NCI-H2107 treated with DMSO at 0.1 percent for 48 hours (cell line): ENCODE data around the gene CADM1.

ENCODE experiments used
- DNase-seq: peaks from one replicate; lab custom pipeline; 2025; ENCODE audit not compliant: unreplicated experiment; lab: John Stamatoyannopoulos, UW

The CADM1 gene

GRCh38 chr11:115324581-115325432 lies 179.4 kb downstream of the CADM1 start:
- DNase-seq = peak; percentile 68

- peak; percentile 28 for DNase-seq
Observed at GRCh38 chr11:115322553-115323203, 181.5 kb downstream of the CADM1 start.

GRCh38 chr11:115321605-115322289 lies 182.5 kb downstream of the CADM1 start:
- DNase-seq = no peak

DNA sequence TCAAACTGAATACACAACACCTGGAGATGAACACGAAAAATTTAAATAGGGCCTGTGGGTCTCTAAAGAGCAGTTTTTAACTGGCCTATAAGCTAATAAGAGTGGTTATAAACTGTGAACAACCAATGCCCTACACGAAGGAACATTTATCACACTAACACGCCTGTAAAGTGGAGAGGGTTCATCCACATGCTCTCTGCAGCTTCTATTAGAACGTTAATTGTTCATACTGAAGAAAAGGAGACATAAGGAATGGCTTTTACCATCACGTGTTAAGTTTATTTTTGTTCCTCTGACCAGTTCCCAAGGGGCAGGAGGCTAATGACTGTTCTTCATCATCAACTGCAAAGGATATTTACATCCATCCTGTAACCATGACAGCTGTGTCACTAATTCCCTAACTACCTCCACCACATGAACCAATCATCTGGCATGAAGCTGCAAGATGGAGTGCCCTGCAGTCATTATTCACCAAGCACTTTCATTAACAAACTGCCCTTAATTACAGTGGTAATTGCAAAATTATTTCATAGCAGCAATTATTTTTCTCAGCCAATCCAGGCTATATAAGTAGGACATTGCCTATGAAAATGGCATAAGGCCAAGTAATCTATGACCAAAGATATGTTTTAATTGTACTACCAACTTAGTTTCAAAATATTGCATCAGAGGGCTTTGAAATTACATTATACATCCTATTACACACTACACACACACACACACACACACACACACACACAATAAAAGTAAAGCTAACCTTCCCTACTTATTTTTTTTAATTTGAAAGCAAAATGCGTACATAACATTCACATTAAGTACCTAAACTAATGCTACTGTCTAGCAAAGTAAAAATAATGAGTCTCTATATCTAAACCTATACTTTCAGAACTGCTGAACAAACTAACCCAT lies 186.7 kb downstream of the CADM1 start:
- no peak for DNase-seq

GRCh38 chr11:115316696-115317095 lies 187.5 kb downstream of the CADM1 start:
- DNase-seq = no peak

- DNase-seq = no peak
Observed at GRCh38 chr11:115314330-115314920, 189.8 kb downstream of the CADM1 start.

DNA sequence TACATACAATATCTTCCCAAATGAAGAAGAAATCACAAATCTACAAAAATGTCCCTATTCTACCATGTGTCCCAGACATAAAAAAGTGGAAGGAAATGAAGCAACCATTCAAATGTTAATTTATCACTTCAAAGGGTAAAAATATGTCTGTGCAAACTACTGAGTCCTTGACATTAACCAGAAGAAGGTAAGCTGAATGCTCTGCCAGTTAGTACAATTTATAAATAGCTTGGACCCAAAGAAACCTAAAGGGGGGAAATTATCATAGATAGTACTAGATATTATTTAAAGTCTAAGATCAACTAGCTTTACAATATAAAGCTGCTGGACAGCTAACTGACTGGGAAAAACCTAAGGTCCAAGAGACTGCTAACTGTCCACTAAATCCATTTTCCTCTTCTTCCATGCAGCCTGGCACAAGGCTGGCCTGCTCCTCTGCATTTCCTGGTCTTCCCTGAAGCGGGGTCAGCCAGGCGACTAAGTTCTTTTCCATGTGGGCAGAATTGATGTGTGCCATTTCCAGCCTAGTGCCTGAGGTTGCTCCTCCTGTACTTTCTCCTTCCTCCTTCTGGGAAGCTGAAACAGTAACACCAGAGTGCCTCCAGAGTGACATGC lies 190.9 kb downstream of the CADM1 start:
- no peak for DNase-seq

DNA sequence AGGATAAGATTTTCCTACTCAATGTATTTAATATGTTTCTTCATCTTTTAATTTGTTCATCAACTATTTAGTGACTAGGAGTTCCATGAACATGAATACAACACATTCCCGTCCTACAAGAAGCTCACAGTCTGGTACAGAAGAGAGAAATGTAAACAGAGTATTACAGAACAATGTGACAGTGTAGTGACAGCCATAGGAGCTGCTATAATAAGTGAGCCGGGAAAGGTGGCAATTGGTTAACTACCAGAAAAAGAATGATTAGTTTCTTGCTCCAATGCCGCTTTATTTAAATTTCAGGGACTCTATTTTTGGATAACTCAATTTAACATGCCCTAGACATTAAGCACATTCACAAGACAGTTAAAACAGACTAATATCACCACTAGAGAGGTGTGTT lies 192.3 kb downstream of the CADM1 start:
- DNase-seq = no peak

DNA sequence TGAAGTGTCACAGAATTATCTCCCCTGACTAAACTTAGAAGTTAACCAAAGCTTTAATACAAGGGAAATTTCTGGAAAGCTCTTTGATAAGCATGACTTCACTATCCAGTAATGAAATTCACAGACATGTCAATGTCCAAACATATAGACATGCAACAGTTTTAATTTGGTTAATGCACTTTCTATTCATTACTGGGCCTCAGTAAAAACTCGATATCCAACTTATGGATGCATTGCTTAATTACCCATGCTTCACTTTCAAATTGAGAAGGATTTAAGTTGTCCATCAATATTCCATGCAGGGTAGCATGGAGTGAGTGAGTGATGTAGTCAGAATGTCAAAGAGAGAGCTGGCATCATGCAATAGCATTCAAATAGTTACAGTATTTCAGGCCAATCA lies 197.5 kb downstream of the CADM1 start:
- no peak for DNase-seq

GRCh38 chr11:115304774-115305472 lies 199.3 kb downstream of the CADM1 start:
- DNase-seq = no peak

GRCh38 chr11:115303929-115304531 lies 200.2 kb downstream of the CADM1 start:
- DNase-seq = no peak

DNA sequence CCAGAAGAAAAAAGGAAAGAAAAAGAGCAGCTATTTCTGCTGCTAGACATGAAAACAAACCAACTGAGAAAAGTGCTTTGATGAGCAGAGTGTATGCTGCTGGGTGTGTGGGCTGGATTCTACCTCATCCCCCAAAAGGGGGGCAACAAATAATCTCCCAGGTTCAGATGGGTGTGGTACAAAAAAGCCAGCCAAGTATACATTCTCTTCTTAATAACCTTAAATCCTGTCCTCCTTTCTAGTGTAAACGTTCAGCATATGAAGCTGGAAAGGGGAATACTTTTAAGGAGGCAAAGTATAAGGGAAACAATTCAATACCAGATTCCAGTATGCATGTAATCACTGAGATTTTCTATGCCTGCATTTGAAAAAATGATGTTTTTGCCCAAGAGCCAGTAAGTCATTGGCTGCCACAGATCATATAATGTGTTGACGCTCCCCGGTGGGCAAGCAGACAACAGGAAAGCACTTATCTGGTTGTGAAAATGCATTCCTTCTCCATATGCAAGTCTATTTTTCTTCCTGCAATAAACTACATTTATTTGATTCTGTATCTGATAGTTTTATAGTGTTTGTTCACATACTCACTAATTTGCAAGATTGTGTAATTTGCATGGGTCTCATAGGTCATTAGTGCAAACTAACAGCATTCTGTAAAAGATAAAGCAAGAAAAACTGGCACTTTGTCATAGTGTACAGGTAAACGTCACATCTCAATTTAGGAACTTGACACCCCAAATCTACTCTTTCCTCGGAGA lies 201.1 kb downstream of the CADM1 start:
- no peak for DNase-seq

DNA sequence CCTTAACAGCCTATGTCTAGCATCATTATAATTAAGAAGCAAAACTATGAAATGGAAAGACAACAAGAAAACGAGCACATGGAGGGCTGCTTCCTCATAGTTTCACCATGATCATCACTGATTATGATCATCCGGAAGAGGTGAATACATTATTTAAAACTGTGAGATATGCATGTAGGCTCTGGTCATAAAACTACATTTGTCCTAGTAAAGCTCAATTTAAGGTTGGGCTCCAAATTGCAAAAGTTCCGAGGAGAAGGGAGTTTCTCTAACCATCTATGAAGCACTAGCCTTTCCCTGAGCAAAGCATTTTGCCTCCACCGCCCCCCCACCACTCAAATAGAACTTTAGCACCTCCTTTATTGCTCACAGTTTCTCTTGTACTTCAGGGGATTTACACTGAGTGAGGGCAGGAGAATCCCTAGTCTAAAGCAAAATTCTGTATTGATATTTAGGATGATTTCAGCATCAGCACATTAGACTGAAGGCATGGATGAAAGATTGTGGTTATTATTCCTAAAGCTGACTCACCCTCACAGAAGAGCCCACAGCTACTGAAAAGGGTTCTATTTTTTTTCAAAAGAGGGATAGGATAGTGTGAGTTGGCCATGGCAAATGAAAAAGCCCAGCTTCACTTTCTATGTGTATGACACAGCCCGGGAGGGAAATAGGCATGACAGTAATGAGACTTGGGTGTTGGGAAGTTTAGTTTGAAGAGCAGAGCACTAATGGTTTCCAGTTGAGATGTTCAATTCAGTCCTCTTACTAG lies 203.4 kb downstream of the CADM1 start:
- DNase-seq = no peak

DNA sequence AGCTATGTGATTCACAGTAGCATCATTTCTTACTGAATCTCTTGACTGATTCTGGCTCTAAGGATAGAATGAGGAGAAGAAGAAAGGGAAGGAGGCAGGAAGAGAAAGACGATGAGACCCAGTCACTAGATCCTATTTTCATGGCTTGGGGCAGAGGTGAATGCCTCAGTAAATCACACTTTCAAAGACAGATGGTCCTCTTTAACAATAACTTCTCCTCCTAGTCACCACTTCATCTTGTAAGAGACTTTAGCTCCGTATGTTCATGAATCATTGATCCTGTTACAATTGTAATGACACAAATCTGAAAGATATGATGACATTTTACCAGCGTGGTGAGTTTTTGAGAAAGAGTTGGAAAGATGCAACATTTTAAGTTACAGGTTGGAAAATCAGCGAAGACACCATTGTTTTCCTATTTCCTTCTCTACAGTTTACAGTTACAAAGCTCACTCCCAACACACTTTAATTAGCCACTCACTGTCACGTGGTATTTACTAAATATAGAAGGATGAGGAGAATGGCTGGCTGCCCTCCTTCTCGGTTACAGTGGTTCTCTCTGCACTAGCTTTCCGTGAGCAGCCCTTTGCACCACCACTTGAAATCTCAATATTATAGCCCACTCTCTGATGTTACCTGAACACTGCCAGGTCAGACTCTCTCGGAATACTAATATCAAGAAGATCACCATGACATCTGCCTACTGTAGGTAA lies 205.8 kb downstream of the CADM1 start:
- peak; percentile 33 for DNase-seq

- no peak for DNase-seq
Observed at GRCh38 chr11:115297330-115297729, 206.9 kb downstream of the CADM1 start.

- DNase-seq = no peak
Observed at GRCh38 chr11:115291325-115291724, 212.9 kb downstream of the CADM1 start.

DNA sequence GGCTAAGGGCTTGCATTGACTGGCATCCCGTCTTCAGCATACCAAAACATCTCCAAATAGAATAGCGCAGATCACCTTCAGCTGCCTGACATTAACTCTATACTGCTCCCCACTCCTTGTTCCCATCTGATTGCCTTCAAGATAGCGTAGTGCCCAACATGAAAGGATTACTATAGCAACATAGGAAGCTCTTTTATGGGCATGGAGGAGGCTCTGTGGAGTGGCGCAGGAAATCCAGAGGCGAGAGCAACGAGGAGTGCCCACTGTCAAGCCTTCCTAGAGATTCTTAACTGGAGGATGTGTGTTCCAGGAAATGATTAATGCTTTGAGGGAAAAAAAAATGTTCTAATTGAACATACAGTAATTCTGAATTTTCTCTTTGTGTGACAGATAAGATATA lies 213.3 kb downstream of the CADM1 start:
- DNase-seq = no peak
